ENCODE measurements around the gene MRPS15.

- TF ChIP-seq CTCF (IDR thresholded peaks at IDR 0.05; ENCODE audit: insufficient read depth, low read length) (no peak), POLR2AphosphoS5 (IDR thresholded peaks at IDR 0.05; ENCODE audit: low read depth) (no peak), GABPA (IDR thresholded peaks at IDR 0.05; ENCODE audit: low read depth) (no peak)
Observed at GRCh38 chr1:36408479-36408878, 55.7 kb downstream of the MRPS15 start.

Data from HL-60 (cell line).